Skeletal muscle satellite cell (primary cell): Measurements from ENCODE around the gene LRCH1.

Source experiments
- H3K27me3 ChIP-seq: 2 replicates; pipeline ENCODE4 v1.7.0; 2013; ENCODE audit warnings: low read length; ENCODE audit not compliant: control insufficient read depth, insufficient read depth
- H3K36me3 ChIP-seq: 2 replicates; pipeline ENCODE4 v1.7.0; 2013; ENCODE audit warnings: mild to moderate bottlenecking, control low read depth, low read length; ENCODE audit not compliant: insufficient read depth
- H3K4me1 ChIP-seq: 2 replicates; pipeline ENCODE4 v1.7.0; 2013; ENCODE audit warnings: low read length; ENCODE audit not compliant: control insufficient read depth, insufficient read depth
- H3K4me2 ChIP-seq: 2 replicates; pipeline ENCODE4 v1.7.0; 2013; ENCODE audit warnings: mild to moderate bottlenecking, low read length
- H3K4me3 ChIP-seq: 2 replicates; pipeline ENCODE4 v1.7.0; 2013; ENCODE audit warnings: low read length
- H3K9ac ChIP-seq: 2 replicates; pipeline ENCODE4 v1.7.0; 2013; ENCODE audit warnings: mild to moderate bottlenecking, low read depth, low read length, moderate library complexity
- H3K9me3 ChIP-seq: replicated peaks from 2 replicates; pipeline ENCODE4 v1.7.0; 2013; ENCODE audit warnings: mild to moderate bottlenecking, control low read depth, low read length

Gene LRCH1

DNA sequence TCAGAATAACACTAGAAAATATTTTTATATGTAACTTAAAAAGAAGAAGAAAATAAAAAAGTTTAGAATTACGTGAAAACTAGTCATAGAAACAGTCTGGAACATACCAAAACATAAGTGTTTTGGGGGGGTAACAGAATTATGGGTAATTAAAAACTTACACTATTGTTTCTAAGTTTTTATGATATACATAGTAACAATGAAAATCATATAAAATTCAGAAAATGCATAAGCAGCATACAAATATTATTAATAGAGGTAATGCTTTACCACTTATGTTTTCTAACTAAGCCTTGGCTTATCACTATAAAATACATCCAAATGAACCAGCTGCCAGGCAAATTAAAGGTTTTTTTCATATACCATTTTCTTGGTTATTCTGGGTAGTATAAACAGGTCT, 229.1 kb downstream of the LRCH1 start:
- Histone ChIP-seq H3K4me2 (no peak overlapping the region), H3K9me3 (no peaks in the 10 kb centered on the region), H3K27me3 (no peaks in the 10 kb centered on the region), H3K36me3 (peaks cover 75% of the 10 kb centered on the region), H3K4me1 (peaks cover 10% of the 10 kb centered on the region), H3K9ac (no peak overlapping the region), H3K4me3 (no peak overlapping the region)

DNA sequence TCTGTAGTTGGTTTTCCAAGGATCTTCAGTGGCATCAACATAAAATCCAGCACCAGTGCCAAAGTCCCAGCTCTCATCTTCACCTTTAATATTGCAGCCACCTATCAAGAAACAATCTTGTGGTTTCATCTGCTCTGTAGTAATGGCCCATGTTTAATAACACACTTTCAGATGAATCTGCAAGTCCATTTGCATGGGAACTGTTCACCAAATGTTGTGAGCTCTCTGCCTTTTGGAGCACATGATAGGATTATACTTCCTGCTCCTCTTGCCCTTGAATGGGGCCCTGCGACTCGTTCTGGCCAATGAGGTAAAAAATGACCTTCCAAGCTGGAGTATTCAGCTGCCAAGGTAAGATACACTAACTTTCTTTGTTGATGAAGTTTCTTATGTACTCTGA, 229.7 kb downstream of the LRCH1 start:
- H3K36me3 ChIP-seq = peaks cover 71% of the 10 kb centered on the region
- H3K4me2 ChIP-seq = no peak overlapping the region
- H3K4me1 ChIP-seq = peaks cover 10% of the 10 kb centered on the region
- H3K27me3 ChIP-seq = no peaks in the 10 kb centered on the region
- H3K9ac ChIP-seq = no peak overlapping the region
- no peak overlapping the region for H3K4me3 ChIP-seq
- H3K9me3 ChIP-seq = no peaks in the 10 kb centered on the region

DNA sequence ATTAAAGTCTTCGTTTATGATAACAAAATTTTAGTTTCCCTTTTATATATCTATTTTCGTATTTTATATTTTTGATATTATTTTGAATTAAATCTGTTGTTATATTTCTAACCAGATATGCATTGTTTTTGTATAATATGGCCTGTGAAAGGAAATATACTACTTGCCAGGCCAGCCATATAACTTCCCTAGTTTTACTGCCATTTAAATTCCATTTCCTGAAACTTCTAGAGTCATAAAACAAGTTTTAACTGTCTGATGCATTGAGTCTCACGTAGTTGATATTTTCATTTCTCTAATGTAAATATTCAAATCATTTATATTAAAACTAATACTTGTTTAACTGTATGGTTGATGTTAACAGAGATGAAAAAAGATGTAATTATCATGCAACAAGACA, 230.5 kb downstream of the LRCH1 start:
- Histone ChIP-seq H3K4me2 (no peak overlapping the region), H3K9me3 (no peaks in the 10 kb centered on the region), H3K36me3 (peaks cover 66% of the 10 kb centered on the region)

GRCh38 chr13:46795321-46795720, 242.4 kb downstream of the LRCH1 start:
- peaks cover 13% of the 10 kb centered on the region for H3K36me3 ChIP-seq
- H3K27me3 ChIP-seq = no peaks in the 10 kb centered on the region
- no peak overlapping the region for H3K4me3 ChIP-seq
- H3K9ac ChIP-seq = peak overlapping the region; percentile 5
- H3K4me2 ChIP-seq = peak overlapping the region; percentile 78
- H3K9me3 ChIP-seq = no peaks in the 10 kb centered on the region
- peaks cover 30% of the 10 kb centered on the region for H3K4me1 ChIP-seq

More for the DNA sequence above, 230.5 kb downstream of the LRCH1 start:
- H3K4me3 ChIP-seq = no peak overlapping the region
- peaks cover 8% of the 10 kb centered on the region for H3K4me1 ChIP-seq
- H3K9ac ChIP-seq = no peak overlapping the region
- H3K27me3 ChIP-seq = no peaks in the 10 kb centered on the region

DNA sequence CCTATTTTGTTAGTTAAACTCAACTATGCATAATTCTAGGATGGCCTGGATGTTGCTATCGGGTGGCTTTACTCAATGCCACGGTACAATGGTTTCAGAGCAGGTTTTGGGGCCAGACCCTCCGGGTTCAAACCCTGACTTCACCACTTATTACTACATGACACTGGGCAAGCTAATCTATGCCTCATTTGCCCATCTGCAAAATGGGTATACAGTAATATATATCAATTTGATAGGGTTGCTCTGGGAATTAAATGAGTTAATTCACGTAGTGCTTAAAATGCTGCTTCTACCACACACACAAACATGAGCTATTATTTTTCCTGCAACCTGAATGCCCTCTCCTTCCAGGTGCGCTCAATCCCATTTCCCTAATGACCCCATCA, 243.2 kb downstream of the LRCH1 start:
- Histone ChIP-seq H3K4me1 (peaks cover 30% of the 10 kb centered on the region), H3K4me2 (peak overlapping the region; percentile 78), H3K9me3 (no peaks in the 10 kb centered on the region), H3K36me3 (peaks cover 5% of the 10 kb centered on the region), H3K9ac (peak overlapping the region; percentile 96), H3K4me3 (peak overlapping the region; percentile 85), H3K27me3 (no peaks in the 10 kb centered on the region)

DNA sequence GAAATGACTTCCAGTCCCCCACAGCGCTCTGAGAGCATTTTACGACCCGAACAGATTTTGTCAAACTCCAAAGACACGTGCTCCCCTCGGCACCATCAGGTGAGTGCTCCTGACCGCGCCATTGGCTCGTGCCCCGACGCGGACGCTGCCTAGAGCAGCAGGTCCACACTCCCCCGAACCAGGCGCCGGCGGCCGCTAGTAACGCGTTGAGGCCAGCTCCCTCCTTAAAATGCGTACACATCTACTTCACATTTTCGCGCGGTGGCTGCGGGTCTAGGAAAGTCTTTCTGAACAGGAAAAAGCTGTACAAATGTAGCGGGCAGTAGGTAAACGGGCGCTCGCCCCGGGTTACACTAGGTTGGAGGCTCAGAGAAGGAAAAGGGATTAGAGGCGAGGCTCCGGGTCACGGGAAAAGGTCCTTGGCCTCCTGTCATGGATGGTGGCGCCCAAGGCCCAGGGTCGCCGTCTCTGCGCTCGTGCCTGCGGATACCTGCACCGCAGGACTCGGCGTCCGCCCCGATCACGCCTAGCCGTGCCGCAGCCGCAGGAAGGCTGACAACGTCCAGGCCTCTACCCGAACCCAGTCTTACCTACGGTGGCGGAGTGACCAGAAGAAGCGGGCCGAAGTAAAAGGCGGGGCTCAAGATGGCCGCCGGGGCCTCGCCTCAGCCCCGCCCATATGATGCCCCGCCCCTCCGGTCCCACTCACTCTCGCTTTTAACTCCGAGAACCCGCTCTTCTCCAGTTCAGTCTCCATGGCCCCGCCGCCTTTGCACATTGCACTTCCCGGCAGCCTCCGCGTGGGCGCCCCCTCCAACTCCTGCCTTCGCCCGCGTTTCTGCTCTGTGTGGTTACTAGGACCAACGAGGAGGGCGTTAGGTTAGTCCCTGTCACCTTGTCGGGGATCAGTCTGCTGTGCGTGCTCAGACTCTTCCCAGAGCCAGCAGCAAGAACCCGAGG, 243.8 kb downstream of the LRCH1 start, which contains the start of gene ESD:
Gene ESD (minus strand): TSS at position 647 of the 960 bp plus-strand sequence. CDS start 5,748 bp downstream, outside the sequence.
- peak within 1 kb of the TSS; percentile 96 for H3K9ac ChIP-seq
- H3K27me3 ChIP-seq = no peaks in the 10 kb centered on the region
- H3K4me3 ChIP-seq = peak within 1 kb of the TSS; percentile 85

GRCh38 chr13:46797501-46798237, 244.7 kb downstream of the LRCH1 start:
- H3K4me3 ChIP-seq = peak overlapping the region; percentile 85
- H3K27me3 ChIP-seq = no peaks in the 10 kb centered on the region
- peaks cover 43% of the 10 kb centered on the region for H3K4me1 ChIP-seq
- no peaks in the 10 kb centered on the region for H3K36me3 ChIP-seq
- no peaks in the 10 kb centered on the region for H3K9me3 ChIP-seq
- H3K4me2 ChIP-seq = peak overlapping the region; percentile 78
- peak overlapping the region; percentile 96 for H3K9ac ChIP-seq

More for the DNA sequence above, 243.8 kb downstream of the LRCH1 start, which contains the start of gene ESD:
- Histone ChIP-seq H3K36me3 (no peaks in the 10 kb centered on the region), H3K4me1 (peaks cover 34% of the 10 kb centered on the region), H3K4me2 (peak within 1 kb of the TSS; percentile 78), H3K9me3 (no peaks in the 10 kb centered on the region)

GRCh38 chr13:46799139-46799538, 246.2 kb downstream of the LRCH1 start:
- Histone ChIP-seq H3K4me1 (peaks cover 54% of the 10 kb centered on the region), H3K9me3 (no peaks in the 10 kb centered on the region), H3K27me3 (no peaks in the 10 kb centered on the region), H3K4me3 (no peak overlapping the region), H3K4me2 (no peak overlapping the region), H3K9ac (no peak overlapping the region), H3K36me3 (no peaks in the 10 kb centered on the region)

DNA sequence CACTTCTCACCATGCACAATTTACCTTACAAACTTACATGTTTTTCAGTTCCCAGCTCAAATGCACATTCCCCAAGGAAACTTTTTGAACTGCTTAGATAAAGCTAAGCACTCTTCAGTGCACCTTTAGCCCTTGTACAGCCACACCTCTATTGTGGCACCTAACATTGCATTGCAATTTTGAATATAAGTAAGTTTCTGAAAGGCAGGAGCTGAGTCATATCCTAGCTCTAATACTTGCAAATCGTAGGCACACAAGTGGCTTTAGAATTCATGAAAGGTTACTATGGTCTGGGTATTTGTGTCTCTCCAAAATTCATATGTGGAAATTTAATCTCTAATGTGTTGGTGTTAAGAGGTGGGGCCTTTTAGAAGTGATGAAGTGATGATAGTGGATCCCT, 248.9 kb downstream of the LRCH1 start:
- Histone ChIP-seq H3K36me3 (no peaks in the 10 kb centered on the region), H3K9ac (no peak overlapping the region), H3K9me3 (no peaks in the 10 kb centered on the region), H3K4me2 (peak overlapping the region; percentile 7), H3K4me1 (peaks cover 43% of the 10 kb centered on the region), H3K27me3 (no peaks in the 10 kb centered on the region), H3K4me3 (no peak overlapping the region)
